H1 (cell line): ENCODE data around the gene IGSF9. TPM values are rescaled to one million over a fixed set of nuclear protein-coding genes. Genes with fewer than 3 reads are reported as not detected.

ENCODE experiments used
- CHD7 ChIP-seq: fragments of 300-600 bp; sonication (generic); IDR thresholded peaks from 2 replicates; pipeline ENCODE4 v1.7.1; 2012; ENCODE audit warnings: low read length, moderate library complexity, mild to moderate bottlenecking, inconsistent platforms; ENCODE audit not compliant: insufficient replicate concordance
- FOSL1 ChIP-seq: IDR thresholded peaks from 2 replicates; pipeline ENCODE4 v1.6.1; 2011; ENCODE audit warnings: mild to moderate bottlenecking, low read depth, low read length, moderate library complexity; ENCODE audit not compliant: insufficient read depth
- JUN ChIP-seq: IDR thresholded peaks from 2 replicates; pipeline ENCODE4 v1.6.1; 2011; ENCODE audit warnings: low read depth, mild to moderate bottlenecking, improper control_type of control experiment, low read length
- SIRT6 ChIP-seq: IDR thresholded peaks from one replicate; pipeline ENCODE4 v1.7.1; 2012; ENCODE audit warnings: low read length, inconsistent platforms
- polyA plus RNA-seq, 7 experiments: library from polyadenylated mRNA; depleted of rRNA in 3 of 7; stranded (reverse) in 5 of 7; unstranded in 2 of 7; fragments of >200 nt in 5 of 7; fragments of 200-250 nt in 2 of 7; gene quantifications; 1 replicate in 5 of 7; 2 replicates in 1 of 7; 4 replicates in 1 of 7; pipeline versions ENCODE4 v1.2.1 to v1.2.3, GENCODE V29; 2011 to 2013; ENCODE audit warnings: missing spikeins in 2 of 7, mixed read lengths in 2 of 7
- total RNA-seq: library from RNA; stranded (reverse); fragmentation: NEBNext Ultra II Directional; extraction: Animal tissue kit (Norgen Biotek cat#: 25700); gene quantifications from 2 replicates; pipeline ENCODE4 v1.2.1, GENCODE V29; 2021
- TF ChIP-seq, protein P1 (sequence below): IDR thresholded peaks from 2 replicates; pipeline ENCODE4 v1.6.1; 2012; ENCODE audit warnings: low read length, inconsistent platforms

IGSF9 gene
- total and polyA plus RNA-seq, 2 of the 8 experiments (the other 6 are each of a cell fraction or from before 2014, with no cell fraction given) = 10.9 to 28.1 TPM

DNA sequence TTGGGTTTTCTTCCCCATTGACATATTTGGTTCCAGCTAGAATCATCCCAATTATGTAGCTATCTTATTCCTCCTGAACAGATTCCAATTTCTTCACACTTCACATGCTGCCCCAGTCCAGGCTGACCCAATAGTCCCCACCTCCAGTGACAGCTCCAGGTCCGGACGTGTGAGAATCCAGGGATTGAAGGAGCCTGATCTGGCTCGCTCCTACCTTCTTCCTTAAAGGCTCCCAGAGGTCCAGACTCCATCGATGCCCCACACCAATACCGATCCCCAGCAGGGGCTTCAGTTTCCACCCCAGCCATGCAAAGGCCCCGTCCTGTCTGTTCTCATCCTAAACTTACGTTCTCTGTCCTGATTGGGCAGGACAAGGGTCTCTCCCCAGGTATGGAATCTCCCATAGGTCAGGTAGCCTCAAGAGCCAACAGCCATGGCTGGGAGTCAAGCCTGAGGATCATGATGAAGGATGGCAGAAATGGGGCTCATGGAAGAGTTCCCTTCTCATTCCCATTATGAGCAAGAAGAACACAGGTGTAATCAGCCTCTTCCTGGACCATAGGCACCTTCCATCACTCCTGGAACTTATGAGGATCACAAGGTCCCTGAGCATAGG is 29.0 kb upstream of the IGSF9 start (continued):
- TF ChIP-seq CHD7 (no peak), JUN (no peak), SIRT6 (no peak), FOSL1 (no peak)
- TF ChIP-seq, protein P1, sequence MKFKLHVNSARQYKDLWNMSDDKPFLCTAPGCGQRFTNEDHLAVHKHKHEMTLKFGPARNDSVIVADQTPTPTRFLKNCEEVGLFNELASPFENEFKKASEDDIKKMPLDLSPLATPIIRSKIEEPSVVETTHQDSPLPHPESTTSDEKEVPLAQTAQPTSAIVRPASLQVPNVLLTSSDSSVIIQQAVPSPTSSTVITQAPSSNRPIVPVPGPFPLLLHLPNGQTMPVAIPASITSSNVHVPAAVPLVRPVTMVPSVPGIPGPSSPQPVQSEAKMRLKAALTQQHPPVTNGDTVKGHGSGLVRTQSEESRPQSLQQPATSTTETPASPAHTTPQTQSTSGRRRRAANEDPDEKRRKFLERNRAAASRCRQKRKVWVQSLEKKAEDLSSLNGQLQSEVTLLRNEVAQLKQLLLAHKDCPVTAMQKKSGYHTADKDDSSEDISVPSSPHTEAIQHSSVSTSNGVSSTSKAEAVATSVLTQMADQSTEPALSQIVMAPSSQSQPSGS = no peak
